AG04450 (cell line): ENCODE results near the gene SIGLEC11. TPM values are rescaled to one million over a fixed set of nuclear protein-coding genes. Genes with fewer than 3 reads are reported as not detected.

Source experiments
- CTCF ChIA-PET: fragments of 300-600, 350-600 bp; formaldehyde crosslinking; extraction: SDS; loops from one replicate; lab custom pipeline; 2022; ENCODE audit warnings: antibody characterized with exemption, inconsistent platforms; lab: Charles Lee
- POLR2A ChIA-PET: fragments of 350-600 bp; formaldehyde crosslinking; extraction: SDS; loops from one replicate; lab custom pipeline; 2021; ENCODE audit warnings: antibody characterized with exemption, inconsistent platforms; lab: Yijun Ruan, JAX
- DNase-seq: peaks from one replicate; pipeline ENCODE4 v3.0.0-alpha.2; 2011; ENCODE audit warnings: low read depth, low spot score
- H3K27ac ChIP-seq: one replicate; pipeline ENCODE4 v1.5.1; 2012; ENCODE audit warnings: low read depth, low read length, control low read depth
- H3K27me3 ChIP-seq: one replicate; pipeline ENCODE4 v1.6.0; 2012; ENCODE audit warnings: low read length; ENCODE audit not compliant: control insufficient read depth, insufficient read depth
- H3K4me3 ChIP-seq: 2 replicates; pipeline ENCODE4 v1.5.1; 2011; ENCODE audit warnings: mild to moderate bottlenecking, low read depth, low read length, control low read depth
- H3K9me3 ChIP-seq: 2 replicates; pipeline ENCODE4 v1.5.1; 2012; ENCODE audit warnings: low read length; ENCODE audit not compliant: control insufficient read depth, insufficient read depth
- polyA plus RNA-seq: library from polyadenylated mRNA; depleted of rRNA; stranded (reverse); fragments of >200 nt; gene quantifications from 2 replicates; pipeline ENCODE4 v1.2.3, GENCODE V29; 2011
- TF ChIP-seq, protein P1 (sequence below): IDR thresholded peaks from 2 replicates; pipeline ENCODE4 v1.5.1; 2011; ENCODE audit warnings: low read depth, low read length, control low read depth, inconsistent platforms

SIGLEC11 gene
- polyA plus RNA-seq, 1 experiment = not detected

GRCh38 chr19:49988433-49988832 is 27.5 kb upstream of the SIGLEC11 start:
- TF ChIP-seq, protein P1, sequence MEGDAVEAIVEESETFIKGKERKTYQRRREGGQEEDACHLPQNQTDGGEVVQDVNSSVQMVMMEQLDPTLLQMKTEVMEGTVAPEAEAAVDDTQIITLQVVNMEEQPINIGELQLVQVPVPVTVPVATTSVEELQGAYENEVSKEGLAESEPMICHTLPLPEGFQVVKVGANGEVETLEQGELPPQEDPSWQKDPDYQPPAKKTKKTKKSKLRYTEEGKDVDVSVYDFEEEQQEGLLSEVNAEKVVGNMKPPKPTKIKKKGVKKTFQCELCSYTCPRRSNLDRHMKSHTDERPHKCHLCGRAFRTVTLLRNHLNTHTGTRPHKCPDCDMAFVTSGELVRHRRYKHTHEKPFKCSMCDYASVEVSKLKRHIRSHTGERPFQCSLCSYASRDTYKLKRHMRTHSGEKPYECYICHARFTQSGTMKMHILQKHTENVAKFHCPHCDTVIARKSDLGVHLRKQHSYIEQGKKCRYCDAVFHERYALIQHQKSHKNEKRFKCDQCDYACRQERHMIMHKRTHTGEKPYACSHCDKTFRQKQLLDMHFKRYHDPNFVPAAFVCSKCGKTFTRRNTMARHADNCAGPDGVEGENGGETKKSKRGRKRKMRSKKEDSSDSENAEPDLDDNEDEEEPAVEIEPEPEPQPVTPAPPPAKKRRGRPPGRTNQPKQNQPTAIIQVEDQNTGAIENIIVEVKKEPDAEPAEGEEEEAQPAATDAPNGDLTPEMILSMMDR = no peak
- Histone ChIP-seq H3K27me3 (no peaks in the 10 kb centered on the region), H3K27ac (no peak overlapping the region), H3K9me3 (no peaks in the 10 kb centered on the region; the same call in 1 of the 2 replicates), H3K4me3 (no peak overlapping the region)
- ChIA-PET POLR2A (no interaction called here), CTCF (no interaction called here)
- peak; percentile 21 for DNase-seq

GRCh38 chr19:49988007-49988406 is 27.0 kb upstream of the SIGLEC11 start:
- no peak overlapping the region for H3K27ac ChIP-seq
- H3K27me3 ChIP-seq = no peaks in the 10 kb centered on the region
- TF ChIP-seq, protein P1 = no peak
- DNase-seq = no peak
- no peak overlapping the region for H3K4me3 ChIP-seq
- no peaks in the 10 kb centered on the region; the same call in 1 of the 2 replicates for H3K9me3 ChIP-seq
- ChIA-PET CTCF (no interaction called here), POLR2A (no interaction called here)

GRCh38 chr19:49987159-49987698 is 26.3 kb upstream of the SIGLEC11 start:
- TF ChIP-seq, protein P1 = 0 out of 2 replicates have a peak, but pooled peaks have one; percentile 18
- no peak overlapping the region for H3K27ac ChIP-seq
- no peak overlapping the region for H3K4me3 ChIP-seq
- DNase-seq = peak; percentile 74
- H3K27me3 ChIP-seq = no peaks in the 10 kb centered on the region
- POLR2A ChIA-PET = interaction anchor here (0.6 kb wide), 1 partner anchor 52 kb away, joined by 4 read pairs; no protein-coding TSS in a partner anchor
- H3K9me3 ChIP-seq = no peaks in the 10 kb centered on the region; the same call in 1 of the 2 replicates
- CTCF ChIA-PET = interaction anchor here (0.9 kb wide), 1 partner anchor 50 kb away, joined by 3 read pairs; no protein-coding TSS in a partner anchor

- POLR2A ChIA-PET = no interaction called here
- Histone ChIP-seq H3K9me3 (no peaks in the 10 kb centered on the region; the same call in 1 of the 2 replicates), H3K27ac (no peak overlapping the region), H3K27me3 (no peaks in the 10 kb centered on the region), H3K4me3 (no peak overlapping the region)
- TF ChIP-seq, protein P1 = no peak
- CTCF ChIA-PET = no interaction called here
- DNase-seq = no peak
Observed at GRCh38 chr19:49986354-49986753, 25.4 kb upstream of the SIGLEC11 start.

GRCh38 chr19:49985871-49986270 is 24.9 kb upstream of the SIGLEC11 start:
- H3K27ac ChIP-seq = no peak overlapping the region
- H3K27me3 ChIP-seq = no peaks in the 10 kb centered on the region
- no peaks in the 10 kb centered on the region; the same call in 1 of the 2 replicates for H3K9me3 ChIP-seq
- TF ChIP-seq, protein P1 = no peak
- ChIA-PET CTCF (interaction anchor here (1.1 kb wide), 1 partner anchor 48 kb away, joined by 11 read pairs; no protein-coding TSS in a partner anchor), POLR2A (no interaction called here)
- DNase-seq = no peak
- H3K4me3 ChIP-seq = no peak overlapping the region
